HCEC 1CT (cell line): Measurements from ENCODE around the gene CACNA2D3.

Experiments
- DNase-seq: peaks from one replicate; pipeline ENCODE4 v3.0.0-alpha.2; 2017

CACNA2D3 gene

DNA sequence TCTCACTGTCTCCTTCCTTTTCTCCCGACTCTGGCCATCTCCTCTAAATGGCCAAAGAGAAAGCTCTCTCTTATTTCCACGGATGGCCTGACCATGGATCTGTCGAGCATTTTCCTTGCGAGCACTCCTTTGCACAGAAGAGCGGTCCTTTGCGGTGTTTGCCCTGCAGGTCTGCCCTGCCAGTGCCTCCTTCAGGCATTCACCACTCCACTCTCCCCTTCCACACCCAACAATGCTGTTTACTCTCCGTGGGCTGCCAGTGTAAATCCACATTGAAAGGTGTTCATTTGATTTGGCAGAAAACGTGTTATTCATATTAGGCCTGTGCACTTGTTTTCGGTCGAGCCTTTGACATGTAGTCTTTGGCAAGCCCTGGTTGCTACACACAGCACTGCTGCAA is 49.6 kb downstream of the CACNA2D3 start:
- DNase-seq: no peak

DNA sequence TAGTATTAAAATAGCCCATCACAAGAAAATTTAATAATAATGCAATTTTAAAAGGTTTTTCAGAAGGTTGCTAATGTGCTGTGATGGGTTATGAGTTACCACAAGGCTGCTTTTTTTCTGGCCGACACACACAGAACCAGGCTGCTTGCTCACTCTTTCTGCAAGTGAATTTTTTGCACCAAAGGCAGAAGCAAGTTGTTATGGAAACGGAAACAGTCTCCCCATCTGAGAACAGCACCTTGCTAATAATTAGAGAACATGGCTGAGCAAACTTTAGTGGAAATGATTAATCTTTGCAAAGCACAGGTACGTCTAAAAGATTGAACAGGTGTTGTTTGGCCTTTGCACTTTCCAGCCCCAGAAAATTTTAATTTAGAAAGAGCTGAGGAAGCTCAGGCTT is 51.0 kb downstream of the CACNA2D3 start:
- no peak for DNase-seq

DNA sequence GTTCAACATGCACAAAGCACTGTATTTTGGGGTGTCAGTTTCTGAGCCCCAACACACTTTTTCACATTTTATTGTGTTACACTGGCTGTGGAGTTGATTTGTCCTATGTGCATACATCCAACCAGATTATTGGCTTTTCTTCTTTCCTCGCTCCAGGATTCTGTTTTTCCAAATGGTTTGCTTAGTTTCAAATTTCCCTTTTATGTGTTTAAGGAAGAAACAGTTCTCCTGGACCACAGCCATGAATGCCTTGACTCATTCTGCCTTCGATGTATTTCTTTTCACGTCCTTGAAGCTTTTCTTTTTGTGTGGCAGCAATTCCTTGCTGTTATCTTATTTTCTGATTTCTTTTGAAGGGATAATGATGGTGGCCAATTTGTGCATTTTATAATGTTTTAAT is 53.8 kb downstream of the CACNA2D3 start:
- no peak for DNase-seq

DNA sequence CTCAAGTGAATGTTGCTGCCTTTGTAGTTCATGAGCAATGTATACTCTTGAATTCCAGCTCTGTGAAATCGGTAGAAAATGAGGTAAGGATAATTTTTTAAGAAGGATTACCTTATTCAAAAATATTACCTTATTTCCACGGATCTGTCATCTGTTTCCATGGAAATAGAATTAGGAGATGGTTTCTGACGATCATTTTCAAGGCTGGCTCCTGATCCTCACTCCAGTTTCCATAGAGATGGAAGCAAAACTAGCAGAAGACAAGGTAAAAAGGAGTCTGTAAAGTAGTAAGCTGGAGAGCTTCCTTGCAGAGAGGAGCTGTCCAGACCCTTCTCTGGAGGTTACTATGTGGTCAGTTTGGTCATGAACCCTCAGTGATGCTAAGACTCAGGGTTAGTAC is 55.5 kb downstream of the CACNA2D3 start:
- DNase-seq: no peak

DNA sequence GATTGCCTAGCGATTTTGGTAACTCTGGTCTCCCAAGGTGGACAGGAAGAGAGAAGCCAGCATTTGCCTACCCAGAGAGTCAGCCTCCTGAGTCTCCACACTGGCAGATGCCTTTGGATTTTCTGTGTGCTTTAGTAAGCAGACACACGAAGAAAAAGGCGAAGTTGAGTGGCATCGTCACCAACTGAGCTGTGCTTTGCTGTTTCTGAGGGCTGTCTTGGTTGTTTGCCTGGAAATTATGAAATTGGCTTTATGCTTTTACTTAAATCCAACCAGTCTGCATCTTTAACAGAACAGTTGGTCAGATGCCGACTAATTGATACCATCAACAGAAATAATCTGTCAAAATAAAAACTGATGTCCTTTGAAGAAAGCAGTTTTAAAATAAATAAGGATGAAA is 56.0 kb downstream of the CACNA2D3 start:
- DNase-seq: no peak

DNA sequence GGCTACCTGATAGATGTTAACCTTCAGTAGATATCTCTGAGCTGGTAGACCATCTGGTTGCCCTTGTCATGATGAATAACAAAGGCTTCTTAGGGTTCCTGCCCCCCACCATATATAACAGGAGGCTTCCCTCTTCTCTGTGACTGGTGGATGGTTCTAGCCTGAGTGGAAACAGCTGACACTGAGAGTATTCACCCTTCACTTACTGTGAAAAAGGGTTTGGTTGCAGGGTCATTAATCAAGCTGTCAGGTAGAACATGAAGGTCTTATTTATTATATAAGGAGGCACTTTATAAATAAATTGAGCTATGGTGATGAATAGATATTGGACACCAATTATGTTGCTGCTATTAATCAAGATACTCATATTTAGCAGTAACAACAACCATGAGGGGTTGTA is 58.6 kb downstream of the CACNA2D3 start:
- DNase-seq: no peak

DNA sequence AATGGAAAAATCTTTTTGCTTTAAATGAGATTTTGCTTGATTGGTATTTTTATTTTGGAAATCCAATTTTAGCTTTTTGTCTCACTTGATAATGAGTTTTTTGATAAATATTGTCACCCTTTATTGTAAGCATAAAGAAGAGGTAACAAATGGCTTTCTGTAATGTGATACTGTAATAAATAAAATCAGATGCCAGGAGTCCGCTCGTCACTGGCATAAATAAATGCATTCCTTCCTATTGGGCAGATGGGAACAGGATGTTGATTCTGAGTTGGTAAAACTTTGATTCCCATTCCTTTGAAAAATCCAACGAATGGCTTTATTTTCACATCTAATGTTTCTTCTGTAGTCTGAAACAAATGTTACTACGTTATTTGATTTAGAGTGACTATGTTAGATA is 59.9 kb downstream of the CACNA2D3 start:
- DNase-seq: no peak

DNA sequence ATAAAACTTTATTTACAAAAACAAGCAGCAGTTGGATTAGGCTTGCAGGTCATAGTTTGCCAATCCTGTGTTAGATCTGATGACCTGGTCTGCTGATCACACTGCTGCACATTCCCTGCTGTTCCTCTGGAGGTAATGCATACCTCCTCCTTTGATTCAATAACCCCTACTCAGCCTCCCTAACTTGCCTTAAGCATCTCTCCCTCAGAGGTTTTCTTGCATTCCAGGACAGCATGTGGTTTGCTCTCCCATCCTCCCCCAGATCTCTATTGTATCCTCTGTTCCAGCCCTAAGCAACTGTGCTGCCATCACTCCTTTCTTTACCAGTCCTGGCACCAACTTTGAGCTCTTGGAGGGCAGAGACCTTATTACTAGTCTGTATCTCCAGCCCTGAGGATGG is 63.4 kb downstream of the CACNA2D3 start:
- DNase-seq: no peak

DNA sequence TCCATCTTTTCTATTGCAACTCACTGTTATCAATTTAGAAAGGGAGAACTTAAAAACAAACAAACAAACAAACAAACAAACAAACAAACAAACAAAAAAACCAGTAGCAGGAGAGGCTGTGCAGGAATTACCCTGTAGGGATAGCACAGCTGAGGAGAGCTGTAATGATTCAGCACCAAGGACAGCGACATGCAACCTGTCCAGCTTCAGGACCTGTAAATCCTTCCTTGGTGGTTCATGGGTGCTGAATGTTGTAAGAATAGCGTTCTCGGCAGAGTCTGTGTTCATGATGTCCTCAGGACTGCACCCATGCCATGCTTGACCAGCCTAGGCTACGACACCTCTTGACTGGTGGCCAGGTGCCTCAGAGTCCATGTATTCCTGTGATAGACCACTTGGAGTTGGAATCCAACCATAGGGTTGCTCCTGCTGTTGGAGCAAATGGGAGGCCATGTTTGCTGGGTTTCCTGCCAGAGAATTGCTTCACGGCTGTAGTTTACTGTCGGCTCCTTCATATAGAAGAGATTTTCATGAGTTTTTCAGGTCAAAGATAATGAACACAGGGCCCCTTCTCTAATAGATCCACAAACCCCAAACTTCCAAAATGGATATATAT is 65.9 kb downstream of the CACNA2D3 start:
- DNase-seq: no peak

DNA sequence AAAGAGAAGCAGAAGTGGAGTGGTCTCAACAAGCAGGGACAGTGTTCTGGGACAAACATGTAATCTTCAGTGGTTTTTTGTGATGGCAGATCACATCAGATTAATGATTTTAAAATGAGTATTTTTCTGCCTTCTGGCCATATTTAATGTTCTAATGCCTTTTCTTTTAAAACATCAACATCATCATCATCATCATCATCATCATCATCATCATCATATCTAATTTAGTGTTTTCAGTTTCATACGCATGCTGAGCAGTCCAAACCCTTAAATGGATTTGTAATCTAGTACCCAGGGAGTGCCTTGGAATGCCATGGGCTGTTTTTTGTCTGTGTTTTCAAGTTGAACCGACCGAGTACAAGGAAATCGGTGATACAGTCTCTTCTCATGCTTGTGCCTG is 68.9 kb downstream of the CACNA2D3 start:
- no peak for DNase-seq

DNA sequence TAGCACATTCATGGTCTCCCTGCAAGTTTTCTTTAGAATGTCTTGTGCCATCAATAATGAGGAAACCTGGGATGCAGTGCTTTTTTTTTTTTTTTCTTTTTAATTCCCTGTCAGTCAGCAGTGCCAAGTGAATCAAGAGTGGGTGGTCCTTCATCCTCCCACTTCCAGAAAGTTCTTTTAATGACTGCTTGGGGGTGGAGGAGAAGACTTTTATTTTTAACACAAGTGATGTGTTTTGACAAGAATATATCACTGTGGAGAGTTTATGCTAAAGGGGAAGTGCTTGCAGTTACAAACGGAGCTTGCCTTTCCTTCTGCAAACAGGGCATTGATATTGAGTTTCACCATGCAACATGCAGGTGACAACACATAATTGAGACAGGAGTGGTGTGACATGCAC is 69.7 kb downstream of the CACNA2D3 start:
- DNase-seq: no peak

DNA sequence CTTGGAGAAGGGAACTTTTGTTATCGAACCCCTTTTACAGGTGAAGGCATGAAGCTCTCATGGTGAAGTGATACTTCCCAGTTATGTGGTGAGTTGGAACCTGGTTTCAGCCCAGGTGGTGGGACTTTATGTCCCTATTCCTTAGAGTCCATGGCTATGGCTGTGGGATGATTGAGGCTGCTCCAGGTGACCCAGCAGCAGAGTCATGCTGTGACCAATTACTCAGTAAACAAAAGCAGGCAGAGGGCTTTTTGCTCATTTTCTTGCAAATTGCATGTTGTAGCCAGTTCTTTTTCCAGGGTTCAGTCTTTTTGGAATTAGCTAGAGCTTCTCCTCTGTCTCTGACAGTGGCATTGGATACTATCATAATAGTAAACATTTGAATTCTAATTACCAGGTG is 70.7 kb downstream of the CACNA2D3 start:
- no peak for DNase-seq

DNA sequence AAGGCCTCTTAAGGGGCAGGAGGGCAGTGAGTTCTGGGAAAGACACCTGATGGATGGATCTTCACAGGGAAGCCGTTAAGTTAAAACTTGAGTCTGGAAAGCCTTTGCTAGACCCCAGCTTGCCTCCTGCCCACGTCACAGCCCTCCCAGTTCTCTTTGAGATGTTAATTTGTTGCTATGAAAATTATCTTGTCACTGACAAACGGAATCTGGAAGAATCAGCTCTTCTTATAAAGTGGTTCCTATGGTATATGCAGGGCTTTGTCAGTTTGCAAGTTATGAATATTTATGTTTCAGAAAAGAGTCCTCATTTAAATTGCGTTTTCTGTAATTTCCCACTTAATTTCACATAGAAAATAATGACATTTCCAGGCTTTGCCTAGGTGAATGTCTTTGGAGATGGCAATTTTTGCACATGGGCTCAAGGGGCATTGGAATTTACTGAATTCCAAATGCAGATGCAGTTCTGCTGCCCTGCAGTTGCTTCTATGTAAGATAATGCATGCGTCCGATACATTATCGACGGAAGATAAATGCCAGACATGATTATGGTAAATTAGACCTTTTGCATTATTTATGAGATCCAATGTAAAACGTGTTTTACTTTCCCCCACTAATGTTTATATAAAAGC is 74.1 kb downstream of the CACNA2D3 start:
- DNase-seq: no peak

DNA sequence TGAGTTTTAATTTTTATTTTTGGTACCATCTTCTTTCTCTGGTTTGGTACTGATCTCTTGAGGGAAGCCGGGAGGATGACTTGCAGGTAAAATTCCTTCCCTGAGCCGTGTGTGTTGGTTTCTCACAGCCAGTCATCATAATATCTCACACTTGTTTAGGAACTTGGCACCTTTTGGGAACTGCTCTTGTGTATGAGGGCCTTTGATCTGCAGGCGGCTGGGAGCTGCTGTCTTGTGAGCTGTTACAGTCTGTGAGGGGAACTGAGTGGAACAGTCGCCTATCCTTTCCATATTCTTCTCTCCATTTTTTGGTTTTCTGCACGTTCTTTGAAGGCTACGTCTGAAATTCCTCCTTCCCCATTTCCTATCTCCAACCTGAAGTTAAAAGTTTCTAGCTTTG is 75.2 kb downstream of the CACNA2D3 start:
- DNase-seq: no peak

DNA sequence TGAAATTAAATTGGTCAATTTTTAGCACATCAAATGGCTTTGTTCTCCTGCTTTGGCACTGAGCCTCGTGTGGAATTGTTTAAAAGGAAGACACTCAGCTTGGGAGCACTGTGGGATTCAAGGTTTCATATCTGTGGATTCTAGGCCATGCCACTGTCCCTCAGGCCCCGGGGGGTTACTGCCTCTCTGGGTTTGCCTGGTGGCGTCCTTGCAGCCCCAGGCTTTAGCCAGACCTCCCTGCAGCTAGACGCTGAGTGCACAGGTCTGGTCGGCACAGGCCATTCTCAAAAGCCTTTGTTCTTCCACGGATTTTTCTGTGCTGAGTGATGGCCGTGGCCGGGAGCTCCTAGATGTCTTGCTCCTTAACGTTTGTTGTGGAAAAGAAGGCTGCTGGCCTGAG is 76.2 kb downstream of the CACNA2D3 start:
- no peak for DNase-seq

DNA sequence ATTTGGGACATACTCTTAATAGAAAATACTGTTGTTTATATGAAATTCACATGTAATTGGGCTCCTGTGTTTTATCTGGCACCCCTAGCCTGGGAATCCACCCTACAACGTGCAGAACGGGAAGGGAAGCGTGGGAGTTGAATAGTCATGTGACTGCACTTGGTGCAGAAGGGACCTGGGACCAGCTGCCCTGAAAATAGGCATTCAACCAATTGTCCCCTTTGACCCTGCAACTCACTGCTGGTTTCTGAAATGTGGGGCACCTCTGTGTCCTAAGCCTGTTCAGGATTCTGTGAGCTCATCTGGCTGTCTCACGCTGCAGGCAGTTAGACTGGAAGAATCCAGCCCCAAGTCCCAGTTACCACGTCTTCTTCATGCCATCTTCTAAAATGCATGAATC is 79.7 kb downstream of the CACNA2D3 start:
- DNase-seq: no peak

DNA sequence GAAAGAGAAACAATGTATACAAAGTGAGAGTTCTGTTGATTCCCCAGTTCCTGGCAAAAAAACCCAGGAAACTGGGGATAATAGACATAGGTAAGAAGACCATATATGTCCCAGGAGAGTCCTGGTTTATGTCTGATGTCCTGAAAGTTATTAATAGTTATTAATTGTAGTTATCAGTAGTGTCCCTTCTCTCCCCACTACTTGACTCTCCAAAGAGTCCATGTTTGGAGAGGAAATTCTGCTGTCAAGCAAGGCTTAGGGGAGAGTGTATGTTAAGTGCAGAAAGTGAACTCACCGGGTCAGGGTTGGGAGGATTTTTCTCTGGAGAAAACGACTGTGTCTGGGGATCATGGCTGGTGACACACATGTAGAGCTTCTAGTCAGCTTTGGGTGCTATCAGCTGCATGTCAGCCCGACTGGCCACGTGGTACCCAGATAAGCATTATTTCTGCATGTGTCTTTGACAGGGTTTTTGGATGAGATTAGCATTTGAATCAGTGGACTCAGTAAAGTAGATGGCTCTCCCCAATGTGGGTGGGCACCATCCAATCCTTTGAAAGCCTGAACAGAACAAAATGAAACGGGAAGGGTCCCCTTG is 80.4 kb downstream of the CACNA2D3 start:
- no peak for DNase-seq

DNA sequence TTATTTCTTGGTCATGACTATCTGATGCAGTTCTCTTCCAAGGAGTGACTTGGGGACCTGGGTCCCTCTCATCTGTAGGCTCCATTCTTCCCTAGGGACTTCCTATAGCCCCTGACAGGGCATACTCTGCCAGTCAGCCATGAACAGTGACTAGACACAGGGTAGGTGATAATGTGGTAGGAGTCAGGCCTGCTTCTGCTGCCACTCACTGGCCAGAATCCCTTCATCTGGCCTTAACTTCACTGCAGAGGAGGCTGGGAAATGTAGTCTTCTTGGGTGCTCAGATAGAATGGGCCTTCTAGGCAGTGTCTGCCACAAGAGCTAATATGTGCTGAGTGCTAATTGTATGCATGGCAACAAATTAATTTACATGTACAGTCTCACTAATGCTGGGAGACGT is 84.5 kb downstream of the CACNA2D3 start:
- DNase-seq: no peak

DNA sequence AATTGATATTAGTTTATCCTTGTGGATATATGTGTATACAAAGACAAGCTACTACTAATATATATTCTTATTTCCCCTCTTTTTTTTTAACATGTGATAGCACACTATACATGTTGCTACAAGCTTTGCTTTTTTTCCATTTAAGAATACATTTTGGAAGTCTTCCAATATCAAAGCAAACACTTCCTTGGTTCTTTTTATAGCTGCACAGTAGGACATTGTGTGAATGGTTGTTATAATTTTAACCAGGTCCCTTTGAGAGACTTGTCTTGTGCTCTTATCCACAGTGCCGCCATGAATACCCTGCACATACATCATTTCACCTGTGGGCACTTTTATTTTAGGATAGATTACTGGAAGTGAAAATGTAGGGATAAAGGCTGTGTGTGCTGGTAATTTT is 88.7 kb downstream of the CACNA2D3 start:
- DNase-seq: no peak

DNA sequence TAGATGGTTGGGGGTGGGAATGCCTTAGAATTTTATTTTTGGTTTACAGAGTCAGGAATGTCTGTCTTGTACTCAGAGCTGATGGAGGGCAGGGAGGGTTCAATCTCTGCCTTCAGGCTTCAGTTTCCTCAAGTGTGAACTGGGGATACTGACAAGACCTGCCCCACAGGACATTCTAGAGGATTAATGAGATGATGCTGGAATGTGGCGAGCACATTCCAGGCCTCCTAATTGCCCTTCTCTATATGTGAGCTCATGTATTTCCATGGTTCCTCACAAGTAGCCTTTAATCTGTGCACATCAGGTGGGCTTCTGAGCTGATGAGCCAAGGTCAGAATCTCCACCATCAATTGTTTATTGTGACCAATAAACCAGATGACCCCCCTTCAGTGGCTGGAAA is 90.4 kb downstream of the CACNA2D3 start:
- DNase-seq: no peak

DNA sequence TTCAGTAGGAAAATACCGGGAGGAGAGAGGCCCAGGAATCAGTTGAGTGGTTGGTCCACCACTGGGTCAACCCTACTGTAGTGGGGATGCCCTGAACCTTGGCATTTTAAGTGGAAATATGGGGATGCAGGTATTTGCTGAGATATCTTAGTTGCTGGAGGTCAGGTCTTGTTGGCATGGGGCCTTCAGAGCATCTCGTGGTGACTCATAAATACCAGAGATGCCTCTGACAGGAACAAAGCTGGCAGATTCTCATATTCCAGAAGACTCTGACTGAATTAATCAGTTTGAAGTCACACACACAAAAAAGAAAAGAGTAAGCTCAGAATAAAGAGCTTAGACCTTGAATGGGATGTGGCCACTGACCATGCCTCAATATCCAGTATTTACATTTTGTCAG is 91.6 kb downstream of the CACNA2D3 start:
- DNase-seq: no peak

DNA sequence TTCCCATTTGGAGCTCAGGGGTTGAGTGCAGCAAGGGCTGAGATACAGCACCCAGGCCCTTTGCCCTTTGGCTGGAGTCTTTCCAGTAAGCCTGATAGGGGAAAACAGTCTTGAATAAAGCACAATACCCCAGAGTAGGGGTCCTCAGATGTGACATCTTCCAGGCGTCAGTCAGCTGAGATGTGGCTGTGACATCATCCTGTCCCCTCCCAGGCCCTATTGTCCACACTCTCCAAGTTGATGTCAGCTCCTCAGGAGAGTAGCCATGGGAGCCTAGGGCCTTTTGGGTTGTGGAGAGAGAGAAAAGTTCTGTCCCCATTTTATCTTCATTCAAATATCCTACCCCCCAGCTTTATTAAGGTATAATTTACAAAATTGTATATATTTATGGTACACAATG is 92.5 kb downstream of the CACNA2D3 start:
- DNase-seq: no peak

DNA sequence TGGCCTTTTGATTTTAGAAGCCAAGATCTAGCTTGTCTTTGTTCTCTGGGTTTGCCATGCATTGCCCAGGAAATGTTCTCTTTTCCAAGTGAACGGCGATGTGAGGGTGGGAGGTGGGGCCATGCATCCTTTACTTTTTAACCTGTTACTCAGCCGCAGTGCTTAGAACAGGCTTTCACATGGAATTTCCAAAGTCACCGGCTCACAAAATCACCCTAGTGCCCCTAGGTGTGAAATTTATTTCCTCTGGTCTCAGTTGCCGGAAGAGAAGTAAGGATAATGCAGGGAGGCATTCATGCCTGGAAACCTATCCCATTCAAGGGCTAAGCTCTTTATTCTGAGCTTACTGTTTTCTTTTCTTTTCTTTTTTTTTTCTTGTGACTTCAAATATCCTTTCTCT is 93.2 kb downstream of the CACNA2D3 start:
- no peak for DNase-seq

DNA sequence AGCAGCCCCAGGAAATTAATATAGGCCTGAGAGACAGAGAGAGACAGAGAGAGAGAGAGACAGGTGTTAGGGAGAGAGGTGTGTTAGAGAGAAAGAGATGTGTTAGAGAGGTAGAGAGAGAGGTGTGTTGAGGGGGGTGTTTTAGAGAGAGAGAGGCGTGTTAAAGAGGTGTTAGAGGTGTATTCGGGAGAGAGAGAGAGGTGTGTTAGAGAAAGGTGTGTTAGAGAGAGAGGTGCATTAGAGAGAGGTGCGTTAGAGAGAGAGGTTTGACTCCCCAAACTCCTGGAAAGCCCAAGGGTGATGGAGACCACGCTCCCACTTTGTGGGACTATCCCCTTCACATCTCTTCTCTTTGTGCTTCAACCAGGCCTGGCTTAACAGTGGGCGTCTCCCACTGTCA is 95.5 kb downstream of the CACNA2D3 start:
- DNase-seq: no peak

DNA sequence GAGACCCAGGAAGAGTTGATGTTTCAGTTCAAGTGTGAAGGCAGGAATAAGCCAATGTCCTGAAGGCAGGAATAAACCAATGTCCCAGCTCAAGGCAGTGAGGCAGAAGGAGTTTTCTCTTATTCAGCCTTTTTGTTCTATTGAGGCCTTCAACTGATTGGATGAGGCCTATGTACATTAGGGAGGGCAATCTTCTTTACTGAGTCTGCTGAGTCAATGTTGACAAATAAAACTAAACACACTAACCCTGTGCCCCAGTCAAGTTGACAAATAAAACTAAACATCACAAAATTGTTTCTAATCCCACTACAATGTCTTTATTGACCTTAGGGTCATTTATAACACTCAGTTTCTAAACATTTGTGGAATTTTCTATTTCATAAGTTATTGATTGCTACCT is 100.0 kb downstream of the CACNA2D3 start:
- DNase-seq: no peak
